Esophagus muscularis mucosa (tissue), 3 donors: Measurements from ENCODE around the gene PI4K2B.

Experiments
- CTCF ChIP-seq, 3 experiments: fragments of 200-600 bp in 2 of 3; fragments of 450-650 bp in 1 of 3; sonication (generic) in 2 of 3; IDR thresholded peaks; one replicate each; pipeline ENCODE4 v1.5.1; 2017 to 2019; ENCODE audit warnings: antibody characterized with exemption in 3 of 3, mild to moderate bottlenecking in 2 of 3, moderate library complexity in 1 of 3
- POLR2A ChIP-seq: fragments of 450-650 bp; IDR thresholded peaks from one replicate; pipeline ENCODE4 v1.6.1; 2017; ENCODE audit warnings: antibody characterized with exemption, moderate library complexity, mild to moderate bottlenecking, low read depth

- no peak for TF ChIP-seq CTCF (IDR thresholded peaks at IDR 0.05)
- no peak for TF ChIP-seq POLR2A
These were observed 56.7 kb downstream of the PI4K2B start for GRCh38 chr4:25290490-25291067.
